Keratinocyte (primary cell): ENCODE measurements around the gene ARHGAP24. TPM values are rescaled to one million over a fixed set of nuclear protein-coding genes. Genes with fewer than 3 reads are reported as not detected.

Experiments used
- DNase-seq: peaks from one replicate; pipeline ENCODE4 v3.0.0-alpha.2; 2011; ENCODE audit warnings: low read depth, missing footprints, low spot score
- FAIRE-seq: peaks from 2 replicates; lab custom pipeline; 2011; peaks lifted over from hg19 to GRCh38; lab: Jason Lieb, UNC
- H2AFZ ChIP-seq: 2 replicates; pipeline ENCODE4 v1.6.0; 2012; ENCODE audit warnings: low read length, control low read depth, inconsistent platforms; ENCODE audit not compliant: control insufficient read depth
- H3K27ac ChIP-seq: 2 replicates; pipeline ENCODE4 v1.5.1; 2011; ENCODE audit warnings: low read length; ENCODE audit not compliant: control insufficient read depth, insufficient read depth
- H3K27me3 ChIP-seq: 3 replicates; pipeline ENCODE4 v1.6.0; 2011; ENCODE audit warnings: low read length; ENCODE audit not compliant: control insufficient read depth, insufficient read depth; ENCODE audit errors: extremely low read depth
- H3K36me3 ChIP-seq, 2 experiments: 2 replicates in 1 of 2; 3 replicates in 1 of 2; pipeline ENCODE4 v1.5.1; 2011; ENCODE audit warnings: low read length in 2 of 2, mild to moderate bottlenecking in 1 of 2; ENCODE audit not compliant: control insufficient read depth in 2 of 2, insufficient read depth in 2 of 2; ENCODE audit errors: extremely low read depth in 1 of 2
- H3K4me1 ChIP-seq: 3 replicates; pipeline ENCODE4 v1.5.1; 2011; ENCODE audit warnings: low read length; ENCODE audit not compliant: control insufficient read depth, insufficient read depth; ENCODE audit errors: extremely low read depth
- H3K4me2 ChIP-seq: 3 replicates; pipeline ENCODE4 v1.6.0; 2011; ENCODE audit warnings: low read depth, low read length; ENCODE audit not compliant: control insufficient read depth, insufficient read depth; ENCODE audit errors: extremely low read depth
- H3K4me3 ChIP-seq, 3 experiments: fragments of 200-600 bp in 1 of 3; sonication (generic) in 1 of 3; 2 replicates in 2 of 3; 3 replicates in 1 of 3; pipeline ENCODE4 v1.5.1; 2011 to 2016; ENCODE audit warnings: low read length in 3 of 3, mild to moderate bottlenecking in 3 of 3, control low read depth in 2 of 3, inconsistent platforms in 1 of 3, low read depth in 1 of 3, mixed read lengths in 1 of 3, mixed run types in 1 of 3, moderate library complexity in 1 of 3; ENCODE audit not compliant: control insufficient read depth in 2 of 3, insufficient read depth in 2 of 3; ENCODE audit errors: extremely low read depth in 1 of 3
- H3K79me2 ChIP-seq: 2 replicates; pipeline ENCODE4 v1.6.0; 2012; ENCODE audit warnings: low read length; ENCODE audit not compliant: control insufficient read depth, insufficient read depth
- H3K9ac ChIP-seq: 3 replicates; pipeline ENCODE4 v1.6.0; 2011; ENCODE audit warnings: low read length; ENCODE audit not compliant: control insufficient read depth, insufficient read depth; ENCODE audit errors: extremely low read depth
- H3K9me1 ChIP-seq: 3 replicates; pipeline ENCODE4 v1.6.0; 2011; ENCODE audit warnings: low read length; ENCODE audit not compliant: control insufficient read depth, insufficient read depth; ENCODE audit errors: extremely low read depth
- H3K9me3 ChIP-seq: 2 replicates; pipeline ENCODE4 v1.5.1; 2012; ENCODE audit warnings: low read depth, low read length; ENCODE audit not compliant: control insufficient read depth
- H4K20me1 ChIP-seq: 3 replicates; pipeline ENCODE4 v1.6.0; 2011; ENCODE audit warnings: low read length; ENCODE audit not compliant: control insufficient read depth, insufficient read depth; ENCODE audit errors: extremely low read depth
- CTCF ChIP-seq, 3 experiments: IDR thresholded peaks in 1 of 3; conservative IDR thresholded peaks in 1 of 3; optimal IDR thresholded peaks in 1 of 3; 2 replicates in 2 of 3; 3 replicates in 1 of 3; pipeline versions ENCODE3 to v1.5.1; 2011; ENCODE audit warnings: low read length in 3 of 3, mild to moderate bottlenecking in 3 of 3, moderate library complexity in 2 of 3, control low read depth in 1 of 3, inconsistent platforms in 1 of 3; ENCODE audit not compliant: insufficient read depth in 2 of 3; ENCODE audit errors: extremely low read depth in 1 of 3
- EZH2 ChIP-seq: IDR thresholded peaks from one replicate; pipeline ENCODE4 v1.6.1; 2012; ENCODE audit warnings: inconsistent platforms, mild to moderate bottlenecking, low read length, moderate library complexity
- dilution Hi-C: fragments of 300-500 bp; cut with MboI; formaldehyde crosslinking; loops from one replicate; pipeline ENCODE4 v1.7.0; 2020; ENCODE audit warnings: low sequenced_read_pairs; ENCODE audit not compliant: extremely low pct_ligation_motif_present
- polyA plus RNA-seq, 5 experiments: library from polyadenylated mRNA; depleted of rRNA in 3 of 5; stranded (reverse) in 3 of 5; stranded (forward) in 1 of 5; unstranded in 1 of 5; fragments of >200 nt; gene quantifications; 1 replicate in 1 of 5; 2 replicates in 3 of 5; 3 replicates in 1 of 5; pipeline versions ENCODE4 v1.2.1 to v1.2.3, GENCODE V29; 2011 to 2012; ENCODE audit warnings: missing spikeins in 2 of 5, low read depth in 1 of 5, low replicate concordance in 1 of 5

ARHGAP24 gene
- polyA plus RNA-seq, 1 donor (not counting 4 experiments of a cell fraction or from before 2014, with no cell fraction given), result 0.87 TPM

GRCh38 chr4:85907001-85907400 is 432.1 kb downstream of the ARHGAP24 start:
- no peaks in the 10 kb centered on the region for H4K20me1 ChIP-seq
- no peaks in the 10 kb centered on the region for H3K79me2 ChIP-seq
- FAIRE-seq (no peak), DNase-seq (no peak)
- H3K4me1 ChIP-seq, result no peaks in the 10 kb centered on the region
- no peaks in the 10 kb centered on the region for H3K9me1 ChIP-seq
- H2AFZ ChIP-seq, result no peak overlapping the region
- H3K27ac ChIP-seq, result no peak overlapping the region
- no peak overlapping the region for H3K9ac ChIP-seq
- TF ChIP-seq EZH2 (no peak), CTCF (optimal IDR thresholded peaks at IDR 0.05 in 1 of 3, IDR thresholded peaks at IDR 0.05 in 1 of 3, conservative IDR thresholded peaks at IDR 0.05 in 1 of 3; ENCODE audit: extremely low read depth in 1 of 3, insufficient read depth in 2 of 3, low read length in 3 of 3) (no peak)
- no peaks in the 10 kb centered on the region for H3K36me3 ChIP-seq
- dilution Hi-C loops, result no loop called here
- H3K27me3 ChIP-seq, result no peaks in the 10 kb centered on the region
- no peak overlapping the region for H3K4me3 ChIP-seq
- no peak overlapping the region for H3K4me2 ChIP-seq
- no peaks in the 10 kb centered on the region for H3K9me3 ChIP-seq

- dilution Hi-C loops, result no loop called here
- Histone ChIP-seq H3K36me3 (no peaks in the 10 kb centered on the region), H2AFZ (no peak overlapping the region), H3K9me3 (no peaks in the 10 kb centered on the region), H3K4me2 (no peak overlapping the region), H3K27ac (no peak overlapping the region), H3K9ac (no peak overlapping the region), H3K79me2 (no peaks in the 10 kb centered on the region), H4K20me1 (no peaks in the 10 kb centered on the region), H3K4me3 (no peak overlapping the region), H3K4me1 (no peaks in the 10 kb centered on the region), H3K27me3 (no peaks in the 10 kb centered on the region), H3K9me1 (no peaks in the 10 kb centered on the region)
- TF ChIP-seq EZH2, result no peak
- TF ChIP-seq CTCF (optimal IDR thresholded peaks at IDR 0.05 in 1 of 3, IDR thresholded peaks at IDR 0.05 in 1 of 3, conservative IDR thresholded peaks at IDR 0.05 in 1 of 3; ENCODE audit: extremely low read depth in 1 of 3, insufficient read depth in 2 of 3, low read length in 3 of 3), result no peak
- DNase-seq (no peak), FAIRE-seq (no peak)
These were observed 434.9 kb downstream of the ARHGAP24 start for GRCh38 chr4:85909851-85910250.
